Body of pancreas (tissue), 4 donors: ENCODE results near the gene TBPL2. TPM values are rescaled to one million over a fixed set of nuclear protein-coding genes. Genes with fewer than 3 reads are reported as not detected.

Experiments used
- ATAC-seq: fragments of 150-250 bp; one replicate; pipeline ENCODE4 v1.9.1; 2016
- DNase-seq, 4 donors: peaks; one replicate each; pipeline ENCODE4 v3.0.0-alpha.2; 2019
- H3K27ac ChIP-seq, 4 donors: fragments of 200-600 bp; sonication (generic); 1 replicate in 3 of 4; 2 replicates in 1 of 4; pipeline versions ENCODE4 v1.5.1 to v1.6.1; 2016 to 2019; ENCODE audit warnings: mild to moderate bottlenecking in 1 of 4, mixed read lengths in 1 of 4, moderate library complexity in 1 of 4
- H3K27me3 ChIP-seq, 2 donors: fragments of 200-600 bp; sonication (generic); one replicate each; pipeline ENCODE4 v1.6.0; 2016; ENCODE audit warnings: mild to moderate bottlenecking in 1 of 2
- H3K36me3 ChIP-seq, 2 donors: fragments of 200-600 bp; sonication (generic); replicated peaks in 1 of 2; 2 replicates each; pipeline ENCODE4 v1.5.1; 2016; ENCODE audit warnings: low read depth in 2 of 2; ENCODE audit not compliant: insufficient read depth in 1 of 2
- H3K4me1 ChIP-seq: fragments of 200-600 bp; sonication (generic); one replicate; pipeline ENCODE4 v1.6.0; 2016
- H3K4me3 ChIP-seq, 2 donors: fragments of 200-600 bp; sonication (generic); 1 replicate in 1 of 2; 2 replicates in 1 of 2; pipeline ENCODE4 v1.5.1; 2016 to 2019
- H3K9me3 ChIP-seq, 3 donors: fragments of 200-600 bp; sonication (generic); 1 replicate in 2 of 3; 2 replicates in 1 of 3; pipeline ENCODE4 v1.5.1; 2016
- POLR2A ChIP-seq, 3 donors: fragments of 450-650 bp; IDR thresholded peaks; one replicate each; pipeline ENCODE4 v1.6.1; 2016; ENCODE audit warnings: antibody characterized with exemption in 3 of 3, mild to moderate bottlenecking in 2 of 3
- WGBS, 2 donors: methylation state at CpG; one replicate each; pipeline ENCODE4 v1.1.5; 2017; 5-methylcytosine and 5-hydroxymethylcytosine counted together
- intact Hi-C: fragments of 100-400 bp; cut with DNase I; formaldehyde crosslinking; loops from one replicate; pipeline ENCODE4 v1.15.1; 2023
- total RNA-seq, 2 donors: library from RNA; depleted of rRNA; stranded (reverse); fragments of >200 nt; gene quantifications; one replicate each; pipeline ENCODE4 v1.1.0, GENCODE V29; 2016
- TF ChIP-seq, protein P1 (sequence below), 7 experiments: fragments of 450-650 bp in 4 of 7; fragments of 200-600 bp in 3 of 7; sonication (generic) in 3 of 7; IDR thresholded peaks; one replicate each; pipeline ENCODE4 v1.5.1; 2016 to 2019; ENCODE audit warnings: antibody characterized with exemption in 7 of 7

TBPL2 gene
- total RNA-seq, 2 donors from 2014 or later = not detected

DNA sequence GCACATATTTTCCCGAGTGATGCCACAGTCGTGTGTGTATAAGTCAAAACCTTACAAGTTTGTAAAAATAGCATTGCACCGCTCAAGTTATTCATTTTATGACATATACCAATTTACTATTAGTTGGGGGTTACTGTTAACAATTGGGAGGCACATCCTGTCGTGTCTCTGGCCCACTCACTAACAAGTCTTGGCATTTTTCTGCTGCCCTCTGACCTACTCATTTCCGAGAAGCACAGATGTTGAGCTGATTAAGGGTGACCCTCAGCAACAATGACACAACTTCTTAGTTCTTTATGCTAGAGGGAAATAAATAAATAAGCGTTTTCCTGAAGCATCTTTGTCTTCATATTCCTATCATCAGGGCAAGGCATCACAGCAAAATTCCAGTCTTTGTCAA is 22.0 kb downstream of the TBPL2 start:
- Histone ChIP-seq H3K27me3 (no peaks in the 10 kb centered on the region), H3K4me3 (no peak overlapping the region), H3K36me3 (no peaks in the 10 kb centered on the region), H3K4me1 (peaks cover 8% of the 10 kb centered on the region), H3K27ac (no peak overlapping the region), H3K9me3 (no peaks in the 10 kb centered on the region)
- DNase-seq (no peak), ATAC-seq (no peak)
- intact Hi-C loops = no loop called here
- 47 to 49% methylated on average over 6 of the region's 6 CpGs for WGBS, 2 donors
- no peak for TF ChIP-seq POLR2A (IDR thresholded peaks at IDR 0.05)
- TF ChIP-seq, protein P1, sequence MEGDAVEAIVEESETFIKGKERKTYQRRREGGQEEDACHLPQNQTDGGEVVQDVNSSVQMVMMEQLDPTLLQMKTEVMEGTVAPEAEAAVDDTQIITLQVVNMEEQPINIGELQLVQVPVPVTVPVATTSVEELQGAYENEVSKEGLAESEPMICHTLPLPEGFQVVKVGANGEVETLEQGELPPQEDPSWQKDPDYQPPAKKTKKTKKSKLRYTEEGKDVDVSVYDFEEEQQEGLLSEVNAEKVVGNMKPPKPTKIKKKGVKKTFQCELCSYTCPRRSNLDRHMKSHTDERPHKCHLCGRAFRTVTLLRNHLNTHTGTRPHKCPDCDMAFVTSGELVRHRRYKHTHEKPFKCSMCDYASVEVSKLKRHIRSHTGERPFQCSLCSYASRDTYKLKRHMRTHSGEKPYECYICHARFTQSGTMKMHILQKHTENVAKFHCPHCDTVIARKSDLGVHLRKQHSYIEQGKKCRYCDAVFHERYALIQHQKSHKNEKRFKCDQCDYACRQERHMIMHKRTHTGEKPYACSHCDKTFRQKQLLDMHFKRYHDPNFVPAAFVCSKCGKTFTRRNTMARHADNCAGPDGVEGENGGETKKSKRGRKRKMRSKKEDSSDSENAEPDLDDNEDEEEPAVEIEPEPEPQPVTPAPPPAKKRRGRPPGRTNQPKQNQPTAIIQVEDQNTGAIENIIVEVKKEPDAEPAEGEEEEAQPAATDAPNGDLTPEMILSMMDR (IDR thresholded peaks at IDR 0.05) = no peak

DNA sequence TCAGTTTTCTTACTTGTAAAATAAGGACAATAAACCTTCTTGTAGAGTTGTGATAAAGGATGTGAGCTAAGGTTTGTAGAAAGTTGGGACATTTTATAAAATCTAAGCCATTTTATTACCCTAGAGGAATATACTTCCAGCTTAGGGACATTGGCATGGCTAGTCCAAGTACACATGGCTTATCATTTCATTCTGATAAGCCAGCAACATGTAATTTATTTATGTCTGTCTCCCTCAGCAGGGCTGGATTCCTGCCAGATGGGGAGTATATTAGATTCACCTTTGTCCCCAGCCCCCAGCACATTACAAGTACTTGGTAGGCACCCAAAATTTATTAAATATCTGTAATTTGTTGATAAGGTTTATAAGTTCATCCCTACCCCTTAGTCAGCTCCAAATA is 22.5 kb downstream of the TBPL2 start:
- H3K27me3 ChIP-seq = no peaks in the 10 kb centered on the region
- no peak for ATAC-seq
- no peak overlapping the region for H3K27ac ChIP-seq
- H3K36me3 ChIP-seq = no peaks in the 10 kb centered on the region
- H3K4me1 ChIP-seq = peaks cover 8% of the 10 kb centered on the region
- no peaks in the 10 kb centered on the region for H3K9me3 ChIP-seq
- no peak for TF ChIP-seq POLR2A (IDR thresholded peaks at IDR 0.05)
- TF ChIP-seq, protein P1 (IDR thresholded peaks at IDR 0.05) = no peak
- intact Hi-C loops = no loop called here
- no peak overlapping the region for H3K4me3 ChIP-seq
- DNase-seq = peak in 1 of 4 donors; percentile 23

DNA sequence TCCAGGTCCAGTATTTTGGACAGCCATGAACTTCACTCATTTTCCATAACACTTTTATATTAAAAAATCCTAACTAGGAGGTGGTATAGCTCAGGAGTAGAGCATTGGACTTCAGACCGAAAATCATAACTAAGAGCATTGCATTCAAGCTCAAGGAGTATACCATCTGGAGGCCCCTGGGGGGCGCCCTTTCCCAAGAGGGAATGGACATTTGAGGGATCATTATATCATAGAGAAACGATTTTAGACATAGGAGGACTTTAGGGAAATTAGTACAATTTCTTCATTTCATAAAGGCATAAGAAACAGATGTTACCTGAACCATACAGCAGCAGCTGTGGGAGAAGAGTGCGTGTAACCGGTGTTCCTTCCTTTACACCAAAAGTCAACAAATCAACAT is 23.6 kb downstream of the TBPL2 start:
- no peaks in the 10 kb centered on the region for H3K27me3 ChIP-seq
- intact Hi-C loops = no loop called here
- ATAC-seq (no peak), DNase-seq (no peak)
- H3K36me3 ChIP-seq = no peaks in the 10 kb centered on the region
- peaks cover 16% of the 10 kb centered on the region for H3K4me1 ChIP-seq
- H3K27ac ChIP-seq = no peak overlapping the region
- no peaks in the 10 kb centered on the region for H3K9me3 ChIP-seq
- WGBS, 2 donors = 38 to 51% methylated on average over 5 of the region's 5 CpGs
- no peak for TF ChIP-seq POLR2A (IDR thresholded peaks at IDR 0.05)
- TF ChIP-seq, protein P1 (IDR thresholded peaks at IDR 0.05) = peak in 2 of 7 experiments; percentile 3 to 13
- no peak overlapping the region for H3K4me3 ChIP-seq

DNA sequence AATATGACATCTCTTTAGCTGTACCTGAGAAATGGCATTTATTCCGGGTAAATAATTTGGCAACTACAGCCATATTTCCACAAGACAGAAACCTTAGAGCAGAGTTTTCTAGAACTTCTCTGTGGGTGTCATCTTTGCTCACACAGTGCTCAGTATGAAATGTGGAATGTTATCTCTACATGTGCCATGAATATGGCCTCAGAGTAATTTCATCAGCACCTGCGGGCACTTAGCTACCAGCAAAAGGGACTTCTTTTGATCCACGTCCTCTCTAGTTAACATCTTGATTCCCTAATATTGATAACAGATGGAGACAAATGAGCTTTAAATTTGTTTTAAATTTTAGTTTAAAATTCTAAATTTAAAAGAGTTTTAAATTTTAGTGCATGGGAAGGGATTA is 25.9 kb downstream of the TBPL2 start:
- no peak overlapping the region for H3K27ac ChIP-seq
- H3K36me3 ChIP-seq = no peaks in the 10 kb centered on the region
- no peak for TF ChIP-seq POLR2A (IDR thresholded peaks at IDR 0.05)
- TF ChIP-seq, protein P1 (IDR thresholded peaks at IDR 0.05) = no peak
- no peaks in the 10 kb centered on the region for H3K27me3 ChIP-seq
- no peaks in the 10 kb centered on the region for H3K9me3 ChIP-seq
- no peak for DNase-seq
- intact Hi-C loops = no loop called here
- 63 to 71% methylated on average over 3 of the region's 3 CpGs for WGBS, 2 donors
- ATAC-seq = no peak
- no peak overlapping the region for H3K4me3 ChIP-seq
- H3K4me1 ChIP-seq = peaks cover 32% of the 10 kb centered on the region

DNA sequence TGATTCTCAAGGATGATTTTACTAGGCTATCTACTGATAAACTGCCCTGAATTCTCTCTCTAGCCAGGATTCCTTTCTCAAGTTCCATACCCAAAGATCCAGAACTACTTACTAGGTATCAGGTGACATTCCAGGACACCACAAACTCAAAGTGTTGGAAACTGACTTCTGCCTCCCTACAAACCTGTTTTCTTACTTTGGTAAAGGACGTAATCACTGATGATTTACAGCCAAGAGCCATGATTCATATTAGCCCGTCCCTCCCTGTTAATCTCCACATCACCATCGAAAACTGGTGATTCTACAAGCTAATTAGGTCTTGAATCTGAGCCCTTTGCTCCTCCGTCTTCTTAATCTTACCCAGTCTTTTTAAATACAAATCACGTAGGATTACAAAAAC is 27.7 kb downstream of the TBPL2 start:
- DNase-seq (no peak), ATAC-seq (no peak)
- no peaks in the 10 kb centered on the region for H3K36me3 ChIP-seq
- H3K4me3 ChIP-seq = no peak overlapping the region
- TF ChIP-seq POLR2A (IDR thresholded peaks at IDR 0.05) = no peak
- TF ChIP-seq, protein P1 (IDR thresholded peaks at IDR 0.05) = no peak
- intact Hi-C loops = no loop called here
- H3K27me3 ChIP-seq = no peaks in the 10 kb centered on the region
- peaks cover 27% of the 10 kb centered on the region for H3K4me1 ChIP-seq
- WGBS, 2 donors = 47 to 55% methylated on average over 5 of the region's 5 CpGs
- H3K27ac ChIP-seq = no peak overlapping the region
- no peaks in the 10 kb centered on the region for H3K9me3 ChIP-seq
